GM18498 (cell line): ENCODE measurements around the gene SEZ6.

Experiments used
- ATAC-seq: cut with Tn5 transposase; IDR thresholded peaks from one replicate; pipeline ENCODE4 v1.9.1; 2021; ENCODE audit warnings: mild to moderate bottlenecking, moderate library complexity; ENCODE audit not compliant: unreplicated experiment

SEZ6 gene

GRCh38 chr17:28977659-28978355 lies 28.0 kb downstream of the SEZ6 start:
- no peak for ATAC-seq

GRCh38 chr17:28975646-28976045 lies 30.2 kb downstream of the SEZ6 start:
- no peak for ATAC-seq

DNA sequence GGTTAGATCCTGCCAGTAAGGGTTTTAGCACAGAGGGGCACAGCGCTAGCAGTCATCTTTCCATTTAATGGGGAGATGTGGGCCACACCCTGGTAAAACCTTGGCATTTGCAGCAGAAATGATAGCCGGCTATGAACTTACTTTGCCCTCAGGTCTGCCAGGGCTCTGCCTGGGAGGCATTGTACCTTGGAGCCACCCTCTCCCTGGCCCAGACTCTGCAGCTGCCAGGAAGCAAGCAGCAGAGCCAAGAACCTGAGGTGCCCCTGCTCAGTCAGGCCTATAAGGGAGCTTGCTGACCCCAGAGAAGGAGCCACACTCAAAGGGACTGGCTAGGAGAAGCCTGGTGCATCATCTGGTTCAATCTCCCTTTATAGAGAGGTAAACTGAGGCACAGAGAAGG lies 30.8 kb downstream of the SEZ6 start:
- no peak for ATAC-seq

DNA sequence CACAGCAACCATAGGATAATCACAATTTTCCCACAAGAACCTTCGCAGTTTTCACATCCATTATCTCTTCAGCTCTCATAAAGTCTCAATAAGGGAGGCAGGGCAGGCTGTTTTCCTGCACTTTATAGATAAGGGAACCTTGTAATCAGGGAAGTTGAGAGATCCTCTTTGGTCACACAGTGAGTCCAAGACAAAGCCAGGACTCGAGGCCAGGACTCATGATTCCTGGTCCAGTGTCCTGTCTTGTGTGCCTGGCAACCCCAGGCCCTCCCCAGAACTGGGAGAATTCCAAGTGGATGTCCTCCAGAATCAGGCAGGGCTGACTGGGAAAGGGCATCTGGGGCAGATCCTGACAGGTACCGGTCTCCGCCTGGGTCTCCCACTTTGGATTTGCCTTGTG lies 31.4 kb downstream of the SEZ6 start:
- no peak for ATAC-seq

GRCh38 chr17:28973425-28973824 lies 32.4 kb downstream of the SEZ6 start:
- no peak for ATAC-seq

- no peak for ATAC-seq
Observed at GRCh38 chr17:28972437-28972836, 33.4 kb downstream of the SEZ6 start.

GRCh38 chr17:28970879-28971278 lies 35.0 kb downstream of the SEZ6 start:
- ATAC-seq: no peak

GRCh38 chr17:28969706-28970393 lies 36.0 kb downstream of the SEZ6 start:
- ATAC-seq: no peak

DNA sequence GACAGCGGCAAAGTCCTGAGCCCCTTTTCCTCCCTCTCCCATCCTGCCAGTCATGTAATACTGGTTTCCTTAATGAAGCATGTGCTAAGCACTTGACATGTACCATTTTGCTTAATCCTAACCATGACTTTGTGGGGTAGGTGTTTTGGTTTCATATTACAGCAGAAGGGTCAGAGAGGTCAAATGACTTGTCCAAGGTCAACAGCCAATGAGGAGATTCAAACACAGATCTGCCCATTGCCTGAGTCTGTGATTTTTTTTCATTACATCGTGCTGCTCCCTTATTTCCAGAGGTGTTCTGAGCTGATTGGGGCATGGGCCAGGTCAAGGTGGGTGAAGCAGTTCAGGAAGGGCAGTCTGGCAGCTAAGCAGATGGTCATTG lies 36.9 kb downstream of the SEZ6 start:
- no peak for ATAC-seq

DNA sequence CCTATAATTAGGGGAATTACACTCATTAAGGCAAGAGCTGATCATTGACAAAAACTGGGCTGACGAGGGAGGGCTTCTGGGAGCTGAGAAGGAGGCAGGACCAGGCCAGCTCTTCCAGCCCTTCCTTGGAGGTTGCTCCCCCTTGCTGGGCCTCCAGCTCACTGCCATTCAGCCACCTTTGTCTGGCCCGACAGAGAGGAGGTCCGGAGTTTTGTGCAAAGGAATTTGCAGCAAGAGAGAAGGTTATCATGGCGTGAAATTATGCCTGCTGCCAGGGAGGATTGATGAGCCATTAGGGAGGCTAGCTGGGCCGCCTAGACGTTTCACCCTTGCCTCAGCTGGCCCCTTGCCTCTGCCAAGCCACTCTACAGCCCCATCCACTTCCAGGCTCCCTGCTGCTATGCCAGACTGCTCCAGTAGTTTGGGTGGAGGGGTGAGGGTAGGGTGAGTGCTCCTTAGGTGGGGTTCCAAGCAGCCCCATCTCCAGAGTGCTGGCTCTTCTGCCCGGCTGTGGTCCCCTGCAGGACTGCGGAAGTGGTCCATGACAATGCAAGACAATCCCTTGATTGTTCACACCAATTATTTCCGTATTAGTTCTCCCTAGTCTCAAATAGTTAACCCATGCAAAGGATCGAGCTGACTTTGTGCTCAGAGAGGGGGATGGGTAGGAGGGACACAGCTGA lies 37.5 kb downstream of the SEZ6 start:
- no peak for ATAC-seq

DNA sequence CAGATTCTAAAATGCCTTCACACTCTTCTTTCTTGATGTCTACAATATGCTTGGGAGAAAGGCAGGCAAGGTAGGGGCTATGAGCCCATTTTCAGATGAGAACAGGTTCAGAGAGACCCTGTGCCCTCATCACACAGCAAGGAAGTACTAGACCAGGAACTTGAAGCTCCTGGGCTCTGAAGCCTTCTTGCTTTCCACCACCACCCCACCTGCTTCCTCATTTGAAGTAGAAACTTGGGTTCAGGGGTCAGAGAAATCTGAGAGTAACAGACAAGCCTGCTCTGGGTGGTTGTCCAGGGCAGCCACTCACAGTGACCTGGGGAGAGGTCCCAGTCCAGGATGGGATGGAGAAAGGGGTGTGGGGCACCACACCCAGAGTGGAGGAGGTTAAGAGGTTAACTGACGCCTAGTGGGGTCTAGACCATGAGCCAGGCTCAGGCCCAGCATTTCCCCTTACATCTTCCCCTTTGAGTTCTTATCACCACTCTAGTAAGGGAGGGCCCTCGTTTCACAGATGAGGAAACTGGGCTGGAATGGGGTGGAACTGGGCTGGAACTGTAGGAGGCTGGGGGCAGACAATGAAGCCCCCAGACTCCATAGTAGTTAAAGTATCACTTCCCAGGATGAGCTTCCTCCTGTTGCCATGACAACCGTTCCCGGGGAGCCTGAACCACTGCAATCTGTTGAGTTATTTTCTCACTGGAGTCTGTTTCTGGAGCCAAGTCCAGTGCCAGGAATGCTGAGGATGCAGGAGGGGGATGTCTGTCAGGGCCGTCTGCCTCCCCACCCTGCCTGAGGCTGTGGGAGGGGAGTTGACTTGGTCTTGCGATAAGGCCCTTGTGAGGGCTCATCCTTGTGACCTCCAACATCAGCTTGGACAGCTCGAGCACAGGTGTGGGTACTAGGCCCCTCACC lies 38.4 kb downstream of the SEZ6 start:
- ATAC-seq: no peak

DNA sequence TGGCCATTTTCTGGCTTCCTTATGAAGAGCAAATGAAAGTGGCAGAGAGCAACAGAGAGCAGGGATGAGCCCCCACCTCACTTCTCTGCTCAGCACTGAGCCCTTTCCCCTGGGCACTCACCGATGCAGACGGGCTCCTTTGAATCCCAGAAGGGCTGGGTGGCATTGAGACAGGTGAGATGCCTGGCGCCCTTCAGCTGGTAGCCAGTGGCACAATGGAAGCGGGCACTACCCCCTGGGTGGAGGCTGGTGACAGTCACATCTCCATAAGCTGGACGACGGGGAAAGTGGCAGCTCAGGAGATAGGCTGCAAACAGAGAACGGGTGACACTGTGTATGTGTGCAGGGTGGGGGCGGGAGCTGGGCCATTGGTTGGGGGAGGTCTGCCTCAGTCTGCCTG lies 42.0 kb downstream of the SEZ6 start:
- ATAC-seq: no peak

DNA sequence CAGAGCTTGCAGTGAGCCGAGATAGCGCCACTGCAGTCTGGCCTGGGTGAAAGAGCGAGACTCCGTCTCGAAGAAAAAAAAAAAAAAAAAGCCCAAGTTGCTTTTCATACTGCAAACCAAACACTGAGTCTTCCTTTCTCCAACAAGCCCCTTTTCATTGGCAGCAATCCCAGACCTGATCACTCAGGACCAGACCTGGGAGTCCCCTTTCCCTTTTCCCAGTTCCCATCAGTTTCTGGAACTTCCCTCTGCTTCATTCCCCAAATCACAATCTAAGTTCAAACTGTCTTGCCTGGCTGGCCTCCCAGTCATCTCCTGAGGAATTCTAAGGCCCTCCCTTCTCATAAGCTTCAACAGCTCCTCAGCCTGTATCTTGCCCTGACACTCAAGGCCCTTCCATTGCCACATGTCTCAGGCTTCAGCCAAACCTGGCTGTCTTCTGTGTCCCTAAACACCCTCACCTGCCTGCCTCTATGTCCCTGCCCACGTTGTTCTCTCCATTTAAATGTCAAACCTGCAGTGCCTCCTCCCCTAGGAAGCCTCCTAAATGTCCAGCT lies 42.7 kb downstream of the SEZ6 start:
- no peak for ATAC-seq

DNA sequence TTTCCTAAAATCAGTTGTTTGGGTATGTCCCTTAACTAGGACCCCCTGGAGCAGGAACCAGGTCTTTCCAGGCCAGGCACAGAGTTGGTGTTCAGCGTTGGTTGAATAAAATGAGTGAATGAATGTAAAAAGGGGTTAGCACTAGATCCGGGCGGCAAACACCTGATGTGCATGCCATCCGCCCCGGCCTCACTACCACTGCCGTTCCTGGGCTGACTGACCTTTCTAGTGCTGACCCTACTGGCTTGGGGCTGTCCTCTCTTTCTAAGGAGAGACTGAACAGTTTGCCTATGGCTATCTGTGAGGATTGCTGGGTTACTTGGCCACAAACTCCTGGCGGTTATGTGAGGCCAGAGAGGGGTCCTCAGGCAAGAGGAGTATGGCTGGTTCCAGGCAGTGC lies 44.4 kb downstream of the SEZ6 start:
- no peak for ATAC-seq

- no peak for ATAC-seq
Observed at GRCh38 chr17:28960256-28961061, 45.4 kb downstream of the SEZ6 start.

- ATAC-seq: no peak
Observed at GRCh38 chr17:28959471-28959871, 46.4 kb downstream of the SEZ6 start.

- ATAC-seq: no peak
Observed at GRCh38 chr17:28958820-28959455, 46.9 kb downstream of the SEZ6 start.

- no peak for ATAC-seq
Observed at GRCh38 chr17:28957992-28958355, 47.9 kb downstream of the SEZ6 start.

- ATAC-seq: no peak
Observed at GRCh38 chr17:28957277-28957991, 48.4 kb downstream of the SEZ6 start.
